ENCODE measurements around the gene MRM2.

GRCh38 chr7:2190531-2190930 lies 51.5 kb downstream of the MRM2 start:
- TF ChIP-seq POLR2AphosphoS5 (IDR thresholded peaks at IDR 0.05; ENCODE audit: low read depth, low read length) = no peak
- no peak for TF ChIP-seq SIN3A (IDR thresholded peaks at IDR 0.05; ENCODE audit: borderline replicate concordance, insufficient read depth, low read length)
- TF ChIP-seq TAF1 (IDR thresholded peaks at IDR 0.05; ENCODE audit: borderline replicate concordance, insufficient read depth, low read length) = no peak

All from PFSK-1 (cell line).